ENCODE results near the gene TBC1D14.

Gene TBC1D14

DNA sequence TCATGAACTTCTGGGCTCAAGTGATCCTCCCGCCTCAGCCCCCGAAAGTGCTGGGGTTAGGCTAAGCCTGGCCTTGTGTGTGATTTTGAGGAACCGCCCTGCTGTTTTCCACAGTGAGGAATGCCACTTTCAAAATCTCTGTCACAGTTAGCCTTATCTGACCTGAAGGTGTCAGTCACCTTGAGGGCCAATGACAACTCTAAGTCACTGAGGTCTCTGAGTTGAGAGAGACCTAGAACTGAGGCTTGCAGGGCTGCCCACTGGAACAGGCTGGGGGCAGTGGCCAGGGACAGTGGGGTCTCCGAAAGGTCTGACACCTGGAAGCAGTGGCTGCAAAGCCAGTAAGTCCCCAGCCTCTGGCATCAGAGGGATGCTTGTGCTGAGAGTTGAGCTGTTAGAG, 139.7 kb downstream of the TBC1D14 start:
- DNase-seq, result no peak

DNA sequence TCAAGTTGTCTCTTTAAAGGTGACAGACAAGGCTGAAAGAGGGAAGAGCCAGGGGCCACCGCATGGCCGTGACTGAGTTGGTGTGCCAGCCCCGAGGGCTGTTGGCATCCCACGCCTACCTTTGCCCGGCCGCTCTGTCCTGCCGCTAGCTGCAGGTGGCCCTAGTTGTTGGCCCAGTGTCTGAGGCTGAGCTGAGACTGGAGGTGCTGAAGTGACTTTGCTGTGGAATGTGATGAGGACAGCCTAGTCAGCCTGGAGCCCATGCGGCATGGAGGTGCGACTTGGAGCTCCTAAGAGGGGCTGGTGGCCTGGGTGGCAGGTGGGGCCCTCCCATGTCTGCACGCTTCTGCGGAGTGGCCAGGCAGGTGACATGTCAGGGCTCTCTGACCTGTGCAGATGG, 140.1 kb downstream of the TBC1D14 start:
- DNase-seq, result no peak

DNA sequence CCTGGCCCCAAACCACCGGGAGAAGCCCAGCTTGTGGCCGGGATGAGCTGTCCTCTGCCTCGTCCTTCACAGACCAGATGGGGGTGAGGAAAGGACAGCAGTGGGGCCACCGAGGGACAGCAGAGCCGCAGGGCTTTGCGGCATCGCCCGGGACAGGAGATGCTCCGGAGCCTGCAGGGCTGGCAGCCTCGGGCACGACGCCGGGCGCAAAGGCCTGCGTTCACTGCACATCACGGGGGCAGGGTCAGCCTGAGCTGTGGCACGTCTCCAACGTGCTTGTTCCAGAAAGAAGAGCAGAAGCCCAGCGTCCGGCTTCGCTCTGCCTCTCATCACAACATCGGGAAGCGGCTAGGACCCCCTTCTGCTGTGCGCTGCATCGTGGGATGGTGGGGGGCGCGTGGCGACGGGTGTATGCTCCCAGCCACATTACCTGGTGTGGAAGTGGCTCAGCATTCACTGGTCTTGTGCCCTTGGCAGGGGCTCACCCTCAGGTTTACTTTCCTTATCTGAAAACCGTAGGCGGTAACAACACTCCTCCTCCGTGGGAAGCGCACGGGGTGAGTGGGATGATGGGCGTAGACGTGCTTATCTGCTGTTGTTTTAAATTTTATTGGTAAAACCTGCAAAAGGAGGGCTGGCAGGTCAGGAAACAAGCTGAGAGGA, 141.0 kb downstream of the TBC1D14 start:
- DNase-seq, result no peak

DNA sequence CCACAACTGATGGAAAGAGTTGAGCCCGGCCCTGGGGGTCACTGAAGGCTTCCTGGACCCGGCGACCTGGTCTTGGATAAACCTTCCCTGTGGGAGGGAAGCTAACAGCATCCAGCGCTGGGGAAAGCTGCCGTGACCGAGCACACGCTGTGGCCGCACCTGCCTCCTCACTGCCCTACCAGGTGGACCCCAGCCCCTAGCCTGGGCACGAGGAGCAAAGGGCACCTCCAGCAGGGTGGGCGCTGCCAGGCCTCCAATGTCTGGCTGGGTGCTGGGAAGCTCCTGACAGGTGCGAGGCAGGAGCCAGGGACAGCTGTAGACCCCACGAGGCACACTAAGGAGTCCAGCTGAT, 141.5 kb downstream of the TBC1D14 start:
- no peak for DNase-seq

DNA sequence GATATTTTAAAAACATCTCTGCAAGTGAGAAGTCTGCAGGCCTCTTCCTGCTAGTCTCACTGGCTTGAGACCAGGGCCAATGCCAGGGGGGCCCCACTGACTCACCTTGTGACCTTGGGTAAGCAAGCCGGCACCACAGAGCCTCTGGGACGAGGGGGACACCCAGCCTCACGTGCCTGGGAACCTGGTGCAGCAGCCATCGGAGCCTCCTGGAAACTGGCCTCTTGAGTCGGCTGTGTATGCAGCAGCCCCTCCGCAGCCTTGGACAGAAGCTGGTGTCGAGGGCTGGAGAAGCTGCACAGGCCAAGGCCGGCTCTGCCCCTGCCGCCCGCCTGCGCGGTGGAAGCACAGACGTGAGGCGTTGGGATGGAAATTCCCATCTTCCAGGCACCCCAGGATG, 142.3 kb downstream of the TBC1D14 start:
- no peak for DNase-seq

DNA sequence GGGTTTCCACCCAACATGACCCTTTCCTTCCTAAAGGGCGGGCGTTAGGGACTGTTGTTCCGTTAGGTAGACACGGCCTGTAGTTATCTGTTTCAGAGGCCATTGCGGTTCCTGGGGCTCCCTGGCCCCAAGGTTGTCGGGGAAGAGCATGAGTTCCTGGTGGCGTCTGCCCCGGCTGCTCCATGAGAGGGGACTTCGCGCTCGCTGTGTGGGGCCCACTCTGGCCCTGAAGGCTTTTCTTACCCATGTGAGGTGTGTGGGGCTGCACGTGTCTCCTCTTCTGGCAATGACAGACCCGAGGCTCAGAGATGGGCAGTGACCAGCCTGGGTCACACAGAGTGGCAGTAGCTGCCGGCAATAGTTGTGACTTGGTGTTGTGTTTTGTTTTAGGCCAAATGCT, 142.7 kb downstream of the TBC1D14 start:
- DNase-seq, result no peak

DNA sequence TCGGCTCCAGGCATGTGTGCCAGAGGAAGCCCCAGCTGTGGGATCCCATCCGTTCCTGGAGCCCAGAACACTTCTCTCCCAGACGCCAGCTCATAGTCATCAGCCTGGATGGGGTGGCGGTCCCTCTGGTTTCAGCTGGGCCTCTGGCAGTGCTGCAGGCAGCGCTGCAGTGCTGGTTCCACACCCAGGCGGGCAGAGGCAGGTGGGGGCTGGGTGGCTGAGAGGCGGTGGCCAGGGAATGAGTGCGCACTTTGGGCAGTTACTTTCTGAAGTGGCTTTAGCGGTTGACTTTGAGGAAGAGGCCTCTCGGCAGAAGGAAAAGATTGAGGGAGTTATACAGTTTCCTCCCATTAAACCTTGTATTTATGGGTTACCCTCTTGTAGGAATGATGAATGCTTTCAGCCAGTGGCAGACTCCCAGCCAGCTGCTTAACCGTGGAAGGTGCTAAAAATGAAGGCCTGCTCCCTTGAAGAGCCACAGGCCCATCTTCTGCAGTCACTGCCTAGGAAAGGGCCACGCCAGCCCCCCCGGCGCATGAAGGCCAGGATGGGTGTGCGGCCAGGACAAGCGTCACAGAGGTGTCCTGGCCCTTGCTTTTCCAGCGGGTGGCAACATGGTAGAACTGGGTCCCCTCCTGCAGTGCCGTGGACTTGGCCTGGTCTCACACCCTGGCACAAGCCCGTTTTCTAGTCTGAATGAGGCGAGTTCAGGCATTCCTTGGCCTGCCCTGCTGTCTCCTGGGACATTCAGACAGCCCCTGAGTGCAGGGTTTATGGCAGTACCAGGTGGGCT, 143.5 kb downstream of the TBC1D14 start:
- no peak for DNase-seq

DNA sequence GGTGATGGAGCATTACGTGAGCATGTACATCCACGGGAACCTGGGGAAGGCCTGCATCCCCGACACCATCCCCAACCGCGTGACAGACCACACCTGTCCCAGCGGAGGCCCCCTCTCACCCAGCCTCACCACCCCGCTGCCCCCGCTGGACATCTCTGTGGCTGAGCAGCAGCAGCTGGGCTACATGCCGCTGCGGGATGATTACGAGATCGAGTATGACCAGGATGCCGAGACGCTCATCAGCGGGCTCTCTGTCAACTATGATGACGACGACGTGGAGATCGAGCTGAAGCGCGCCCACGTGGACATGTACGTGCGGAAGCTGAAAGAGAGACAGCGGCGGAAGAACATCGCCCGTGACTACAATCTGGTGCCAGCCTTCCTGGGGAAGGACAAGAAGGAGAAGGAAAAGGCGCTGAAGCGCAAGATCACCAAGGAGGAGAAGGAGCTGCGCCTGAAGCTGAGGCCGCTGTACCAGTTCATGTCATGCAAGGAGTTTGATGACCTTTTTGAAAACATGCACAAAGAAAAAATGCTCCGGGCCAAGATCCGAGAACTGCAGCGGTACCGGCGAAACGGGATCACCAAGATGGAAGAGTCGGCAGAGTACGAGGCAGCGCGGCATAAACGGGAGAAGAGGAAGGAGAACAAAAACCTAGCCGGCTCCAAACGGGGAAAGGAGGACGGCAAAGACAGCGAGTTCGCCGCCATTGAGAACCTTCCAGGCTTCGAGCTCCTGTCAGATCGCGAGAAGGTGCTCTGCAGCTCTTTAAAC, 144.7 kb downstream of the TBC1D14 start:
- DNase-seq, result no peak

DNA sequence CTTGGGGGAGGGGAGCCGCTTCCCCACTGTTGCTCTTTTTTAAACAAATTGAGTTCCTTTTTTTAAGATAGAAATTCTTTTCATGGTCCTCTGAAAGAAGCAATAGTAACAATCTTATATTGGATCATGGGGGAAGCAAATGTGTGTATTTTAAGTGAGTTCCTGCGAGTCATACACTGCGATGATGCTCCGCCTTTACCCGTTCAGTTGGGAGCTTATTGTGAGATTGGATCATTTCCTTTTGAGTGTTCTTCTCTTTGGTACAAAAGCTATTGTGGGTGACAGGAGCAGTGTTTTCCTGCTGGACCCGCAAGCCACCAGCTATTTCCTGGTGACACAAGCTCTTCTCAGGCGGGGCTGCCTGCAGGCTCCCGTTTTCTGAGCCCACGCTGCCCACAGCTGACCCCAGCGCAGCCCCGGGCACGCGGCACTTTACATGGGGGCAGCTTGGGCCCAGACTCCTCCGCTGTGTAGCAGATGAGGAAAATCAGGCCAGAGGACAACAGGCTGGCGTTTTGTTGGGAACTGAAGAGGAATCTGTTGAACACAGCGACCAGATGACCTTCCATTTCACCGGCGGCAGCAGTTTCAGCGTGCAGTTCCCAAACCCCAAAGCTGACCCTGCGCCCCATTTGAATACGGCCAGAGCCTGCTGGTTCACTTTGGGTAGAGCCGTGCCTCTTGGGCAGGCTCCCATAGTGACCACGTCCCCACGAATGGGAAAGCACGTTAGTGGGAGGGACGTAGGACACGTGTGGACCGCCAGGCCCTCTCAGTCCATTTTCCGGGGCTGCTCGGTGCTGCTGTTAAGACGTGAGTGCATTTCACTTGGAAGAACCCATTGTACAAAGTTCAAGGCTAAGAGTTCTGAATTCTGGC, 145.7 kb downstream of the TBC1D14 start:
- DNase-seq, result no peak

DNA sequence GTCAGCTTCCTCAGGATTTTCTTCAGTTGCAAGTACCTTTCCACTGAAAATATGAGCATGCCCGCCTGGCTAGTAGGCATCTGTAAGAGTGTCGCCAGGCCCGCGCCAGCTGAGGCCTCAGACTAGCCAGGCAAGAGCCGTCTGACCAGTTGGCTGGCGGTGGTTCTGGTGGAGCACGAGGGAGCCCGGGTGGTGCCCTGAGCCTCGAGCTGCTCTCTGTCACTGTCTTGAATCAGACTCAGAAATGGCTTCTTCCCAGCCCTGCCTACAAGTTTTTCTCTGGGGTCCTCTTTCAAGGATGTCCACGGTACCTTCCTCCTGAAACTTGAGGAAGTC, 146.3 kb downstream of the TBC1D14 start:
- DNase-seq, result no peak

DNA sequence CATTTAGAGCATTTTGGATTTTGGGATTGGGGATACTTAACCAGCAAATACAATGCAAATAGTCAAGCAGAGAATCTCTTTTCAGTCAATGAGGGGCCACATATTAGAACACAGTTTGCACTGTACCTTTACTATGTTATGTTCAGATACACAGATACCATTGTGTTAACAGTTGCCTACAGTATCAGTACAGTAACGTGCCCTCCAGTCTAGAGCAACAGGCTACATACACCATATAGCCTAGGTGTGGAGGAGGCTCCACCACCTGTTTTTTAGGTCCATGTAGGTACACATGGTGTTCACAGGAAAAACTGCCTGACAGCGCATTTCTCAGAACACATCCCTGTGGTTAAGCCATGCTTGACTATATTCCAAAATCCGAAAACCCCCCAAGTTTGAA, 149.2 kb downstream of the TBC1D14 start:
- DNase-seq, result no peak

DNA sequence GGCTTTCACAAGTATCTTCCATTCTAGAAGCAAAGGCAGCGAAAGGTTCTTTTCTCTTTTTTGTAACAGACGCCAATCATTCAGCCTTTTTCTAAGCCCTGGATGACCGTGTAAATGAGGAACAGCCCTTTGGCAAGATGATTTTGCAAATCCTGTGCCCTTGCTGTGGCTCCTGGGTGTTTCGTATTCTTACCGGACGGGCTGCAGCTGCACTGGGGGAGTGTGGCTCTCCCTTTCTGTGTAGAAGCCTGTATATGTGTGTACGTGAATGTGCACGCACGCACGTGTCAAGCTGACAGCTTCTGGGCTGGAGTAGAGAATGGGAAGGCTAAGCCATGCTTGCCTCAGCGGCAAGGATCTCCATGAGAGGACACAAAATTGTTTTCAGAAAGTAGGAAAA, 150.0 kb downstream of the TBC1D14 start:
- no peak for DNase-seq

DNA sequence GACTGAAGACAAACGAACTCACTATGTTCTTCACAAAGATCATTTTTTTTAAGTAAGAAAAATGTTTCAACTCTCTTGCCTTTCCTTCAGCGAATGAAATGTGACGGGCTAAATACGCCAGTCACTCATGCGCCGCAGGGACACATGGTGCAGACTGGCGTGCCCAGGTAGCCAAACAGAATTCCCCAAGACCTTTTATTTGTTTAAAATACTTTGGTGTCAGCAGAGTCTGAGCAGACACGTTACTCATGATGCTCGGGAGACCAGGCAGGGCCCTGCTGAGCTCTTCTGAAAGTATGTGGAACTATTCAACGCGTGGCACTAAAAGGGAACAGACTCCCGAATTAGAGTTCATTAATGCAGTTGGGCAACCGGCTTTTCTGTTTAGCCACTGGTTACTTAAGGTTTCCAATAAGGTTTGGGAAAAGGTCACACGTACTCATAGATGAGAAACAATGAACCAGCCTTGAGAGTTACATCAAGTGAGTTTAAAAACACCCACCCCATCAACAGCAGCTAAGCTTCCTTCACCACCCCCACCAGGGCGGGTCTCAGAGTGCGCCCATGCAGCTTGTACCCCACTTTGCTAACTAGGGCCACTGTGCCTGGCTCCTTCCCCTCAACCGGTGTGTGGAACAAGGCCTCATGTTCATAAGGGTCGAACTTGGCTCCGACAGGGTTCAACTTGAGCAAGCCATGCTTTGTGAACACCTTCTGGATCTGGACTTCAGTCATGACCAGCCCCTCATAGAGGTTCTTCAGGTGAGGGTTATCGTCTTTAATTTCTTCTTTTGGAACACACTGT, 150.9 kb downstream of the TBC1D14 start:
- peak; percentile 39 for DNase-seq

DNA sequence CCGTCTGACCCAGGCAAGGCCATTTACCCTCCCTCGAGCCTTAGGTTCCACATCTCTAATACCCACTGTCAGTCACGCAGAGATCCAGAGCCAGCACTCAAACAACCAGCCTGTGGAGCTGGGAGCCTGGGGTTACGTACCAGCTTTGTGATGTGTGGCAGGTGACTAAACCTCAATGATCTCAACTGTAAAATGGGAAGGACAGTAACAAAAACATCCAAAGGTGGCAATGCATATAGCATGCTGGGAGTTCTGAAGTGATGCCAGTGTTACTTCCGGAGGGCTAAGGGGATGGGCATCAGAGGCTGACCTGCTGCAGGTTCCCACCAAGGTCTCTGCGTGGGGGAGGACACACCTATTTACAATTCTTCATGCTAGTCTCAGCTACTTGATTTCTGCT, 152.2 kb downstream of the TBC1D14 start:
- DNase-seq, result no peak

DNA sequence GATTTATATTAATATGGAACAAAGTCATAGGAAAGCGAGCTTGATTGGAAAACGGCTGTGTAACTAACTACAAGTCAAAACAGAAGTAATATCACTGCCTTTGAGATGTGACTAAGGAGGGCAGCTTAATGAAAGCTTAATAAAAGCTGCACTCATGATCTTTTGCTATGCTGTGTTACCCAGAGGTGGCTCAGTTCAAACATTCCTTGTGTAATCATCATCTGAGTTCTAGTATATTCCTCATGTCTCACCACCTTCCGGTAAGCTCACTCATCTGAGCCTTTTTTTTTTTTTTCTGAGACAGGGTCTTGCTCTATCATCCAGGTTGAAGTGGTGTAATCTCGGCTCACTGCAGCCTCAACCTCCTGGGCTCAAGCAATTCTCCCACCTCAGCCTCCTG, 153.2 kb downstream of the TBC1D14 start:
- no peak for DNase-seq

DNA sequence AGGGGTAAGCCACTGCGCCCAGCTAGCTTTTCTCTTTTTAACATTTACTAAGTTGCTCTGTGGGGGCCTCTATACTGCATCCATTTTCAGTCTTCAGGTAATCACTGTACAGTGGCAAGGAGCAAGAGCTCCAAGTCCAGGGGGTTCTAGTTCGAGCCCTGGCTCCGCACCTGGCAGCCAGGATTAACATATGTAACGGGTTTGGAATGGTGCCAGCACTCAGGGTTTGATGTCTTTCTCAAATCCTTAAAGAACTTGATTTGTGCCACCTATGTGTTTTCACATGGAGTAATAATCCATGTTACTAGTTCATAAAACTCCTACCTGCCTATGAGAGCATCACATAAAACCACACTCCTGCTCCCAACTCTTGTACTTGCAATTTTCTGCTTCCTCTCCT, 153.7 kb downstream of the TBC1D14 start:
- DNase-seq, result peak; percentile 25

DNA sequence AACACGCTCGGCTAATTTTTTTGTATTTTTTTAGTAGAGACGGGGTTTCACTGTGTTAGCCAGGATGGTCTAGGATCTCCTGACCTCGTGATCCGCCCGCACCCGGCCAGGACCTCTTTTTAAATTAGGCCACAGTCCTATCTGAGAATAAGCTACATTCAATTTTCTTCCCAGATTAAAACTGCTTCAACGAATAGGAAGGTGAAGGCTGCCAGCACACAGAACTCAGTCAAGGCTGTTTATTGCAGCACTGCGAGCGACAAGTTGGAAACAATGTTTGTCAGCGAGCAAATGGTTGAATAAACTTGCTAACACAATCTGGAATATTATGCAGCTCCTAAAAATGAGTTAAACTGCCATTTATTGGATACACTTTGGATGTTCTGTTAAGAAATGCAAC, 156.4 kb downstream of the TBC1D14 start:
- no peak for DNase-seq

DNA sequence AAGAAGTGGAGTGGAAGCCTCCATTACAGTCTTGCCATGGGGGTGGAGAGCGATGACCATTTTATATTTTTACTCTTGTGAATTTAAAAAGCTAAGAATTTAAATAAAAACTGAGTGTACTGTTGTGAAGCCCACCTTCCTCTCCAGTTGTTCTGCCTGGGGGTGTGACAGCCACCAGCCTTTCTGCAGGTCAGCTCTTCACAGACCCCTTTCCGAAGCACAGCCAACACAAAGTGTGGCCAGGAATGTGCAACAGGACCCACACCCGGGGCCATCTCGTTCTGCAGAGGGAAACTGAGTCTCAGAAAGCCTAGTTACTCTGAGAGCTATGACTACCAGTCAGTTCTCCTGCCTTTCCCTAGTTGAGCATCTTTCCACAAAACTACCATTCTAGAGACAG, 156.9 kb downstream of the TBC1D14 start:
- DNase-seq, result no peak

DNA sequence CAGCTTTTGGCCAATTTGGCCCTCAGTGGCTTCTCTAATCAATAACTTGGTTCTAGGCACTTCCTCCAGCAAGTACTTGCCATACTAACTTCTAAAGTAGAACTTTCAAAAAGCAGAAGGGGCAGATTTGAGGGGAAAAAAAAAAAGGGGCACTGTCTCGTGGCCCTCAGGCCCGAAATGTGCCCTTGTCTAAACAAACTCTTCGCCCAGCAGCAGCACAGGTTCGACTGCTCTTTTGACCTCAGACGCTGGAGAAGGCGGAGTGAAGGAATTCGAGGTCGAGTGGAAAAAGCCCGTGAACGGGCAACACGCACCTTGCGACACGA, 157.5 kb downstream of the TBC1D14 start:
- DNase-seq, result no peak

DNA sequence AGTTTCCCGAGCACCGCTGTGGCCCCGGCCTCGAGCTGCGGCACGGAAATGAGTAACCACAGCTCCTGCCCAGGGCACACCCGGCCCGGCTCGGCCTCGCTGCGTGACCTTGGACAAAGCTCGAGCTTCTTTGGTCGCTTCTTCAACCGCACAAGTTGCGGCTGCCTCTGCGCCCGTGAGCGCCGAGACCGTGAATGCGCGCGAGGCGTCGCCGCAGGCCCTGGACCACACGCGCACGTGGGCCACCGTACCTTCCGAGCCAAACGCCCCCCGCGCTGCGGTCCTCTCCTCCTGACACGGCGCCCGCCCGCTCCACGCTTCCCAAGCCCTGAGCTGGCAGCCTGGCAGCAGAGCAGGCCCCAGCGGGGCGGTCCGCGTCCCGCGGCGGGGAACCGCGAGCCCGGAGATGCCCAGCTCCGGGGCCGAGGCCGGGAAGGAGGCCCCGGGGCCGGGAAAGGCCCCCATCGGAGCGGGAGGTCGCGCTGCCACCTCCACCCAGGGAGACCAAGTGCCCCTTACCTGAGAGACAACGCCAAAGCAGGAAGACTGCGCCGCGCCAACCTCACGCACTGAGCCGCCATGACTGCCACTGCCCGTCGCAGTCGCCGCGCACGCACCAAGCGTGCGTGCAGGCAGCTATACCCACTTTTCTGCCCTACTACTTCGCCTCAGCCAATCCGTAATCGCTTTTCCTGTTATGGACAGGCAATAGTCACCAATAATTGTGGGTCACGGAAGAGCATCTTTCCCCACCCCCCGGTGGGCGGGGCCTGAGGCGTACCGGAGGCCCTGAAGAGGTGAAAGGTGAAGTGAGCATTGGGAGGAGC, 158.0 kb downstream of the TBC1D14 start, which contains the start of gene GRPEL1:
Gene GRPEL1, minus strand, starts transcription at position 613 of the 827 bp plus-strand sequence. Its CDS starts 32 bp downstream, at position 581.
- peak; percentile 100 for DNase-seq

DNA sequence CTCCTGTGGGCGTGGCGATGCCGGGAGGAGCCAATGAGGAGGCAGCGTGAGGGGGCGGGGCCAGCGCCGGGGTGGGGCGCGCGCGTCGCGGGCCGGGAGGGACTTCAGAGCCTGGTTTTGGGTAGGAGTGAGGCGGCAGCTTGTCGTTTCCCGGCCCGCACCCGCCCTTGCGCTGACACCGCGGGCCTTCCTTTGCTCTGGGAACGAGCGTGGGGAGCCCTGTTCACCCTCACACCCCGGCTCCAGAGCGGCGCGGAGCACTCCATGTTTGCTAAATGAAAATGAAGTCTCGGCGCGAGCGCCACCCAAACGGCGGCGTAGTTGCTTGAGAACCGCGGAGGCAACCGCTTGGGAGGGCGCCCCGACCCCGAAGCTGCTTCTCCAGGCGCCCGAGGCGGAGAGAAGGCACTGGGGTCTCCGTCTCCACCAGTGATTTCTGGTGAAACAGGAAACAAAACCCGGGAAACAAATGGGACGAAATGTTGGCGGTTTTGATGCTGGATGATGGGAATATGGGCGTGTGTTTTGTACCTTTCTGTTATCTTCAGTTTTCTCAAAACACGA, 158.7 kb downstream of the TBC1D14 start:
- no peak for DNase-seq
